GM20431 (cell line): Measurements from ENCODE around the gene NFIA.

Source experiments
- in situ Hi-C: fragments of 300-500 bp; cut with MseI, MboI; formaldehyde crosslinking; loops from one replicate; pipeline ENCODE4 v1.15.0; 2020; ENCODE audit warnings: low sequenced_read_pairs; ENCODE audit not compliant: unreplicated experiment

The NFIA gene

GRCh38 chr1:61081686-61082310 is 563 bp upstream of the NFIA start:
- in situ Hi-C loops: no loop called here

GRCh38 chr1:61083013-61083806 is 849 bp downstream of the NFIA start:
- in situ Hi-C loops: no loop called here

GRCh38 chr1:61083807-61084440 is 1.6 kb downstream of the NFIA start:
- in situ Hi-C loops: no loop called here

- in situ Hi-C loops: no loop called here
Measured at GRCh38 chr1:61084491-61085031, 2.2 kb downstream of the NFIA start.

- in situ Hi-C loops: no loop called here
Measured at GRCh38 chr1:61085206-61085982, 3.0 kb downstream of the NFIA start.

GRCh38 chr1:61085983-61086644 is 3.8 kb downstream of the NFIA start:
- in situ Hi-C loops: no loop called here

GRCh38 chr1:61087571-61087970 is 5.2 kb downstream of the NFIA start:
- in situ Hi-C loops: no loop called here

GRCh38 chr1:61088163-61088974 is 6.0 kb downstream of the NFIA start:
- in situ Hi-C loops: no loop called here

- in situ Hi-C loops: no loop called here
Measured at GRCh38 chr1:61089338-61089737, 7.0 kb downstream of the NFIA start.

- in situ Hi-C loops: no loop called here
Measured at GRCh38 chr1:61089741-61090140, 7.4 kb downstream of the NFIA start.

- in situ Hi-C loops: no loop called here
Measured at GRCh38 chr1:61090546-61091202, 8.3 kb downstream of the NFIA start.

GRCh38 chr1:61091455-61091854 is 9.1 kb downstream of the NFIA start:
- in situ Hi-C loops: no loop called here

- in situ Hi-C loops: no loop called here
Measured at GRCh38 chr1:61092642-61093041, 10.3 kb downstream of the NFIA start.

GRCh38 chr1:61093525-61094137 is 11.3 kb downstream of the NFIA start:
- in situ Hi-C loops: no loop called here

GRCh38 chr1:61094677-61095469 is 12.5 kb downstream of the NFIA start:
- in situ Hi-C loops: no loop called here

- in situ Hi-C loops: no loop called here
Measured at GRCh38 chr1:61095470-61095812, 13.1 kb downstream of the NFIA start.

- in situ Hi-C loops: no loop called here
Measured at GRCh38 chr1:61097317-61097716, 15.0 kb downstream of the NFIA start.
